ENCODE results near the gene CREBL2.
"Not testable (repeated sequence)": the region's sequence is repeated elsewhere in the genome, so short reads cannot be mapped to it uniquely, and the experiment has no call there.

CREBL2 gene, protein sequence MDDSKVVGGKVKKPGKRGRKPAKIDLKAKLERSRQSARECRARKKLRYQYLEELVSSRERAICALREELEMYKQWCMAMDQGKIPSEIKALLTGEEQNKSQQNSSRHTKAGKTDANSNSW

DNA sequence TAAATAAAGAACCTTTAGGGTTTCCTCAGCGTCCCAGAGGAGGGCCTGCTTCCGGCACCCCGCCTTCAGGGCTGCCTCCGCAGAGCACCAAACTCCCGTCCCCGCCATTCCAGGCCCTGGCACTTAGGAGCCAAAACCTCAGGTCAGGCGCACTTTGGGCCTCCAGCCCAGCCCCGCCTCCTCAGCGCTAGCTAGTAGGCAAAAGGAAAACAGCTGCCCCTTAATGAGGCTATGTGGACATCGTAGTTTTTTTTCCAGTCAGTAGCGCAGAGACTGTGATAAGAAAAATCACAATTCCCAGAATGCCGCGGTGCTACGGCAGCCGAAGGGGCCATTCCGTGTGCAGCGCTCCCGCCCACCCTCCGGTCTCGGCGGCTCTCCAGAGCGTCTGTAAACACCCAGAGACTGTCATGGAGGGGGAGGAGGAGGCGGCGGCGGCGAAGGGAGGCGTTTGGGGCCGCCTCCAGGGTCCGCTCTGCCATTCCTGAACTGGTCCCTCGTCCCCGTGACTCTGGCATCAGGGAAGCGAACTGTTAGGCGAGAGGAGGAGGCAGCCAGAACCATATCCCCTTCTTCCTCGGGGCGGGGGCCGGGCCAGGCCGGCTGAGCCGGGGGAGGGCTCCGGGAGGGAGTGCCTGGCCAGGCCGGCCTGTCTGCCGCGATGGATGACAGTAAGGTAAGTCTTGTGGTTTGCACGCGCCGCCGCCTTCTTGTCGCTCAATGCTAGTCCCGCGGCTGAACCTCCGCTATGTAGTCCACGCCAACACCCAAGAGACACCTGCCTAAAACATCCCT is at the start of gene CREBL2:
CREBL2 (plus strand) TSS at position 365 of the 795 bp plus-strand sequence; CDS start at position 662, 297 bp downstream.
- peak; percentile 94 for DNase-seq

DNA sequence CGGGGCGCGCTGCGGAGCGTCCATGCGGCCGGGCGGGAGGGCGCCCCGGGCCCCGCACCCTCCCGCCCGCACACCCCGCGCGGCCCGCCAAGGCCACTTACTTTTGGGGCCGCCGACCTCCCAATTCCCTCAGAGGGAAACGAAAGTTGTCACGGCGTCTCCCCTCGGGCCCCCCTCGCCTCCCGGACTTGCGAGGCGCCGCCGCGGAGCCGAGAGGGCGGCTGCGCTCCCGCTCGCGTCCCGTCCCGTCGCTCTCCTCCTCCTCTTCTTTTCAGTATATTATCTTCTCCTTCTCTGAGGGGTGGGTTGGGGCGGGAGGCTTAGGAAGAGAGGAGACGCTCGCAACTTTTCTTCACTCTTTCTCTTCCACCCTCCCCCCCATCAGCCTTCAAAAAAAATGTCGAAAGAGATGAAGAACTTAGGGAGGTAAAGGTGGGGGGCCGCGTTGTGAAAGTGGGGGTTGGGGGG is 49.6 kb upstream of the CREBL2 start:
- DNase-seq, result peak; percentile 70

DNA sequence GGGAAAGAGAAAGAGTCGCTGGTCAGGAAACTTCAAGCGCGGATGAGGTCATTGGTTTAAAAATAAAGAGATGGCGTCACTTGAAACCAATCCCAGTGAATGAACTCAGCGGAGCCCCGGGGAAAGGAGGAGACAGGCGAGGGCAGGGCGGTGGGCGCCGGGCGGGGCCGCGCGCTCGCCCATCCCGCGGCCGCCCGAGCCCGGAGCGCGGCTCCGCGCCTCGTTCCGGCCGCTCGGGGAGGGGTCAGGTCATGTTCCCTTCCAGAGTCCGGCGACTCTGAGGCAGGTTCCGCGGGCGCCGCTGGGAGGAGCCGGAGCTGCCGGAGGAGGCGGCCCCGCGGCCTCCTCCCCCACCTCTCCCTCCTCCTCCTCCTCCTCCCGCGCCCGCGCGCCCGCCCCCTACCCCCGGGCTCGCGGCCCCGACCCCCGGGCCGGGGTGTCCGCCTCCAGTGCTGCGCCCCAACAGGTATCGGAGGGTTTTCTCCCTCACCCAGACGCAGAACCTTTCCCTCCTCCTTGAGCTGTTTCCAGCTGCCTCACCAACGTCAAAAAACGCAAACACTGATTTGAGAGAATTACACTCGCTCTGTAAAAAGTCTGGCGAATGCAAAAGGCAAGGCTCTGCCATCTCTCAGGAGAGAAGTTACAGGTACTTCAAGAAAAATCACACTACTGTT is 49.0 kb upstream of the CREBL2 start, which contains the start of gene DUSP16:
DUSP16 (minus strand) TSS at position 279 of the 677 bp plus-strand sequence. CDS start 41,765 bp downstream, outside the sequence.
- DNase-seq, result peak; percentile 94

DNA sequence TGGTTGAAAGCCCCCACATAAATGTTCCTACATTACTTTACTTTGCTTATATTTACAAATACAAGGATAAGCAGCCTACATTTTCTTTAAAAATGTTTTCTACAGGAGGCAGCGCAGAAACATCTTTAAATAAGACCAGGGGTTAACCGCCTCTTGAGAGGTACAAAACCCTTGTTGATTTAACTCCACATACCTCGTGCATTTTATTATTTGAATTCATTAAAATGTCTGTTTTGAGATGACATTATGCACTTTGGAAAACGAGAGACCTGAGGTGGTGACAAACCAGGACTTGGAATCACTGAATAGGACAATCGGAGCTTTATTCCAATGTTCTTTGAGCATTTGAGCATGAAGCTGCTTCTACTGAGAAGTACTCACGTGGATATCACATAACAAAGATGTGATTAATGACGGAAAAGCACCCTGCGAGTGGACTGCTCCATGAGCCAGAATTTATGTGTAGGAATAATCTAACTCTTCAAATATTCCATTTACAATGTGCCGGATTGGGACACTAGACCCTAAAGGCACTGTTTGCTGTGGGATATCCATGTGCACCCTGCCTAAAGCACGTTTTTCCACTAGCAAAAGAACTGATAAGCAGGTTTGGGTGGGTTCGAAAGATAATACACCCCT is 48.3 kb upstream of the CREBL2 start:
- peak; percentile 12 for DNase-seq

DNA sequence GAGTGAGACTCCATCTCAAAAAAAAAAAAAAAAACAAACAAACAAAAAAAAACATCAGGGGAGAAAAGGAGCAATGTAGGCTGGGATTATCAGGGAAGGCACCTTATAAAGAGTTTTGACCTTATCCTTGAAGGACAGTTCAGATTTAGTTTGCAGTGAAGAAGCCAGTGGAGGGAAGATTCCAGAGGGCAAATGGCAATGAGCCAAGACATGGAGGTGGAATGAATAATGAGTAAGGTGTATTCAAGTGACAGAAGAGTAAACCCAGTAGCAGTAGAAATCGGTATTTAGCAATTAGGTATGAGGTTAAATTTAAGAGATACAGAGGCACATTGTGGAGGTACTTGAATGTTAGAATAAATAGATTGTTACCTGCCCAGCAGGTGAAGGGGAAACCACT is 46.8 kb upstream of the CREBL2 start:
- peak; percentile 12 for DNase-seq

DNA sequence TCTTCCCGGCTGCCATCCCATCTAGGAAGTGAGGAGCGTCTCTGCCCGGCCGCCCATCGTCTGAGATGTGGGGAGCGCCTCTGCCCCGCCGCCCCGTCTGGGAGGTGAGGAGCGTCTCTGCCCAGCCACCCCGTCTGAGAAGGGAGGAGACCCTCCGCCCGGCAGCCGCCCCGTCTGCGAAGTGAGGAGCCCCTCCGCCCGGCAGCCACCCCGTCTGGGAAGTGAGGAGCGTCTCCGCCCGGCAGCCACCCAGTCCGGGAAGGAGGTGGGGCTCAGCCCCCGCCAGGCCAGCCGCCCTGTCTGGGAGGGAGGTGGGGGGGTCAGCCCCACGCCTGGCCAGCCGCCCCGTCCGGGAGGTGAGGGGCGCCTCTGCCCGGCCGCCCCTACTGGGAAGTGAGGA is 45.7 kb upstream of the CREBL2 start:
- not testable (repeated sequence) for DNase-seq

DNA sequence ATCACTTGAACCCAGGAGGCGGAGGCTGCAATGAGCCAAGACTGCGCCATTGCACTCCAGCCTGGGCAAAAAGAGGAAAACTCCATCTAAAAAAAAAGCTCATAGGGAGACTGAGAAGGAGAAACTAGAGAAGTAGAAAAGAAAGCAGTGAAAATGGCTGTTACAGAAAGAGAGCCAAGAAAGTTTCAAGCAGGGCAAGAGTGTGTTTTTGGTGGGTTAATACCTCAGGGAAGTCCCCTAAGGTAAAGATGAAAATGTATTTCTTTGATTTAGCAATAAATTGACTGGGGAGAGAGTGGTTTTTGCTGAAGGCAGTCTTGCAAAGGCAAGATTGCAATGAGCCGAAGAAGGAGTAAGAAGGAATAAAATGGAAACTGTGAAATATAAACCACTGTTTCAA is 39.0 kb upstream of the CREBL2 start:
- DNase-seq, result no peak

DNA sequence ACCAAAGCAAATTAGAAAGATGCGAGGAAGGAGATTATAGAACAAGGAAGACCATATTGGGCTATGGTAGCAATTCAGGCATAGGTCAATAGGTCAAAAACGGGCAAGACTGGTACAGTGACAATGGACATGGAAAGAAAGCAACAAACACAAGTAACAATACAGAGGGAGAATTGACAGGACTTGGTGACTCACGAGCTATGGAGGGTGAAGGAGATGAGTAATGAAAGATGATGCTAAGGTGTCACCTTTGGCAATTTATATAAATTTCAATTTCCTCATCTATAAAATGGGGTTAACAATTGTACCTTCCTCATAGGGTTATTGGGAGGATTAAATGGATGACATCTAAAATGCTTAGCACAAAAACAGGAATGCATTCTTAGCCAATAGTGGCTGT is 33.9 kb upstream of the CREBL2 start:
- no peak for DNase-seq

DNA sequence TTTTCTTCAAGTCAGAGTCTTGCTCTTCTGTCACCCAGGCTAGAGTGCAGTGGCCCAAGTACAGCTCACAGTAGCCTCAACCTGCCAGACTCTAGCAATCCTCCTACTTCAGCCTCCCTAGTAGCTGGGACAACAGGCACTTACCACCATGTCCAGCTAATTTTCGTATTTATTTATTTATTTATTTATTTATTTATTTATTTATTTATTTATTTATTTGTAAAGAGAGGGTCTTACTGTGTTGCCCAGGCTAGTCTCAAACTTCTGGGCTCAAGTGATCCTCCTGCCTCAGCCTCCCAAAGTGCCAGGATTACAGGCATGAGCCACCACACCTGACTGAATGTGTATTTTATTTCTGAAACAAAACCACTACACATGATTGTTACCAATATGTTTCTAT is 31.0 kb upstream of the CREBL2 start:
- not testable (repeated sequence) for DNase-seq

DNA sequence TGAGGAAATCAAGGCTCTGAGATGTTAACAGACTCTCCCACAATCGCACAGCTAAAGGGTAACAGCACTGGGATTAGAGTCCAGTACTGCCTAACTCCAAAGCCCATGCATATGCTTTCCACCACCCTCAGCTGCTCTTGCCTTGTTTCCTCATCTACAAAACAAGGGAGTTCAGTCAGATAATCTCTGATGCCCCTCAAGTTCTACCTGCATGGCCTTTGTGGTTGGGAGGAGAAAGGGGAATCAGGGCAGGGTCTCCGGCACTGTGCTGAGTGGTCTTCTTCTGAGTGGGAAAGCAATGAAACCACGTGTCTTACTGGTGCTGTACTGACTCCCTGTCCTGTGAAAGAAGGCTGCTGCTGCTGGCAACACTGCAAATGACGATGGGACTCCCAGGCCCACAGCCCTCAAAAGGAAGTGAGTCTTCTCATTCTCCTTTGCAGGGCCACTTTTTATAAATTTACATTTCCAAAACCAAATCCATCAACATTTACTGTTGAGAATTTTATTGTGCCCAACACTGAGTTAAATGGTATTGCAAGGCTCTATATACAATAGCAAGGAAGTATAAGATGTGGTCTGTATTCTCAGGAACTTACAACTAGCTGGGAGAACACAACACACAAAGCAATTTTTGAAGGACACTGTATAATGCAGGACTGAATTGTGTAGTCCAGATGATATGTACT is 29.3 kb upstream of the CREBL2 start:
- DNase-seq, result no peak

DNA sequence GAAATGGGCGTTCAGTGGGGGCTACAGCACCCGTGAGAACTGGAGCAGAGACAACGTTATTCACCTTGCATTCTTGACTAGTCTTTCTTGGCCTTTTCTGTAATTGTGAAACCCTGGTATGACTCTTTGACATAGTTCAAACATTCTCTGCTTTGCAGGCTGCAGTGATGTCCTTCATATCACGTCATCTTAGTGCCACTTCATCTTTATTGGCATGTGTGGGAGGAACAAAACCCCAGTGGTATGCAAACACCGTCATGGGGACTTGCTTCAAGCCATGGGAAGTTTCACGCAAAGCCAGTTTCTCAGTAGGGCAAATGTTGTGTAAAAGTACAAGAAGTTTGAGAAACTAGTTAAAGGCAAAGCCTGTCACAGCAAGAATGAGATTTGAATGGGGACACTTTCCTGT is 28.8 kb upstream of the CREBL2 start:
- DNase-seq, result no peak

DNA sequence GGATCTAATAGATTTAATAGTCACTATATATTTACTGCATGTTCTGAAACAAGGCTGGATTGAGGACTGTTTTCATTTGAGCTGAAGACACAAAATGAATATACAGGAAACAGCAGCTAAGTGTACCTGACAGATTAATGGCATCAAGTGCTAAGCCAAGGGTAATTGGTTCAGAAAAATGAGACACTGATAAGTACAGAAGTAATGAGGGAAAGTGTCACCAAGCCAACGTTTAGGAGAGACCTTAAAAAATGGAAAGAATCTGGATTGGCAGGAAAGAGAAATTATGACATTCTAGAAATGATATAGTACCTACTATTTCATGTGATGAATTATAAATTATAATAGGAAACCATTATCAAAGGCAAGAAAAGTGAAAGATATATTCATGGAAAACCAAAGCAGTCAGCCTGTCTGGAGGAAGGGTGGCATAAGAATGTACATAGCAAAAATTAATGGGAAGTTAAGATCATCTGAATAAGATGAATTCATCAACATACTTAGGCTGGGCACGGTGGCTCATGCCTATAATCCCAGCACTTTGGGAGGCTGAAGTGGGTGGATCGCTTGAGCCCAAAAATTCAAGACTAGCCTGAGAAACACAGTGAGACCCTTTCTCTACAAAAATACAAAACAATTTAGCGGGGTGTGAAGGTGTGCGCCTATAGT is 28.0 kb upstream of the CREBL2 start:
- no peak for DNase-seq

DNA sequence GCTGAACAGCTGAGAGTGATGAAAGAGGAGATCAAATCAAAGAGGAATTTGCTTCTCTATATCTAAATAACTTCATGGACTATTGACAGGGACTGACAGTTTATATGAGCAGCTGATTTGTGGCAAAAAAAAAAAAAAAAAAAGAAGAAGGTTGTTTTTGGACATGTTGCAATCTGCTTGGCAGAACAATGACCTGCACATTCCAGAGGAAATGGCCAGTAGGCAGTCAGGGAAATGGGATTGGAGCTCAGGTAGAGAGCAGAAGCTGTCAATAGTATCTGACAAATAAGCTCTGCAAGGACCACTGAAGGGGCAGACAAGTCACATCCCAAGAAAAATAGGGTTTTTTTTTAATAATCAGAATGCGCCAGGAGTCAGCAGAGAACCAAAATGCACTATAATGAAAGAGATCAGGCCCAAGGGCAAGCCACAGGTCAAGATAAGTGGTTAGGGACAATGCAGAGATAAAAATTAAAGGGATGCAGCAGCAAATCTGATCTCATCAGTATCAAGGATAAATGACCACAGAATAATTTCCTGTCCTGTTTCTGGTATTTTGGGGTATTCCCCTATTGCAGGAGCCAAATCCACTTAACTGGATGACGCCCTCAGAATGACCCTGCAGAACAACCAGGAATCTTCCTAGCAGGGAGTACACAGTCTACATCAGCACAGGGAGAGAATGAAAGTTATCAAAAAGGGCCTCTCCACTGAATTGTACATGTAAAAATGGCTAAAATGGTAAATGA is 26.4 kb upstream of the CREBL2 start:
- no peak for DNase-seq

DNA sequence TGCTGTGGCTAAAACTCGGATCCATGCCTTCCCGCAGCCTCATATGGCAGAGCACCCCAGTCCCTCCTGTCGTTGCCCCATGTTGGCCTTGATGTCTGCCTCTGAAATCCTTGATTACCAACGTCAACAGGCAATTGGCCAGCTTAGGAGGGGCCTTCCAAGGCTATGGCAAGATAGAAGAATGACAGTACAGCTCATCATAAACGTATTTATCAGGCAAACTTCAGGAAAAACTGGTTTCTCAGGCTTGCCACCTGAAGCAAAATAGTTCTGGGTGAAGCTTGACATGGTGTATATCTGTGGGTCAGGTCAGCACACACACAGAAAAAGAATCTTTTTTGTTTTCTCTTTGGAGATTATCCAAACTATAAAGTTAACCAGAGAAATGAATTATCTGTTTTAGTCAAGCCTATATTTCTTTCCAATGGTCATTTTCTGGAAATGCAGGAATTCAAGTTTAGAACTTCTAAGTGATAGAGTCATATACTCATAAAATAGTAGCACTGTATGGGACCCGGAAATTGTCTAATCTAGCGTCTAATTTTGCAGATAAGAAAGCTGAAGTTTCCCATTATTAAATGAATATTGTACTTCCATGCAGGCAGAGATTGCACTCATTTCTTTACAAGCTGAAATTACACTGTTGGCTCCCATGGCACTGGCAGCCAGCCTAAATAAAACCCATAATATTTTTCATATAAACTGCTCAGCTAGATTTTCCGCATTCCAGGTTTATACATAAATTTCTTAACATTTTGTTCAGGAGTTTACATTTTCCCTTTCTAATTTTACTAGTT is 24.6 kb upstream of the CREBL2 start:
- no peak for DNase-seq

DNA sequence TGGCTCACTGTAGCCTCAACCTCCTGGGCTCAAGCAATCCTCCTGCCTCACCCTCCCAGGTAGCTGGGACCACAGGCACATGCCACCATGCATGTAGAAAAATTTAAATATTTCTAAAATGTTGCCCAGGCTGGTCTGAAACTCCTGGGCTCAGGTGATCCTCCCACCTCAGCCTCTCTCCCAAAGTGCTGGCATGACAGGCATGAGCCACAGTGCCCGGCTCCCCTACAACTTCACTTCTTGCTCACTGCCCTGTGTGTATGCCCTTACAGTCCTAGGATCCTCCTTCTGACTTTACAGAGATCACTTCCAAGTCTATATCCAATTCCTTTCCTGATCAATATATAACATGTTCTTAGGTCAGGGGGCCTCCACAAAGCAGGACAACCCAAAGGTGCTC is 23.8 kb upstream of the CREBL2 start:
- DNase-seq, result no peak

DNA sequence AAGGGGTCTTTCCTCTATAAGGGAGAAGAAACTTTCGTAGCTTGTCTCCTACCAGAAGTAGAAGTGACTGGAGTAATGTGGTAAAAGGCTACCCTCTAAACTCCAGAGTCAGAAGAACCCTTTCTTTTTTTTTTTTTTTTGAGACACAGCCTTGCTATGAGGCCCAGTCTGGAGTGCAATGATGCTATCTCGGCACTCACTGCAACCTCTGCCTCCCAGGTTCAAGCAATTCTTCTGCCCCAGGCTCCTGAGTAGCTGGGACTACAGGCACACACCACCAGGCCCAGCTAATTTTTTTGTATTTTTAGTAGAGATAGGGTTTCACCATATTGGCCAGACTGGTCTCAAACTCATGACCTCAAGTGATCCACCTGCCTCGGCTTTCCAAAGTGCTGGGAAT is 23.2 kb upstream of the CREBL2 start:
- DNase-seq, result not testable (repeated sequence)

DNA sequence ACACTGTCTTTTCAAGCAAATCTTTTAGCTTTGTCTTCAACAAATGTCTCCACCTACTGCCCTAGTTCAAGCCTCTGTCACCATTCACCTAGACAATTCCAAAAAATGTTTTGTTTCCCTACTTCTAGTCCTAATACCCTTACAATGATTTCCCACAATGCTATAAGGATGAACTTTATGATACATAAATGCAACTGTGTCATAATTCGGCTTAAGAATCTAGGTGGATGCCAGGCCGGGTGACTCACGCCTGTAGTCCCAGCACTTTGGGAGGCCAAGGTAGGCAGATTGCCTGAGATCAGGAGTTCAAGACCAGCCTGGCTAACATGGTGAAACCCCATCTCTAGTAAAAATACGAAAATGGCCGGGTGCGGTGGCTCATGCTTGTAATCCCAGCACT is 20.7 kb upstream of the CREBL2 start:
- DNase-seq, result no peak

DNA sequence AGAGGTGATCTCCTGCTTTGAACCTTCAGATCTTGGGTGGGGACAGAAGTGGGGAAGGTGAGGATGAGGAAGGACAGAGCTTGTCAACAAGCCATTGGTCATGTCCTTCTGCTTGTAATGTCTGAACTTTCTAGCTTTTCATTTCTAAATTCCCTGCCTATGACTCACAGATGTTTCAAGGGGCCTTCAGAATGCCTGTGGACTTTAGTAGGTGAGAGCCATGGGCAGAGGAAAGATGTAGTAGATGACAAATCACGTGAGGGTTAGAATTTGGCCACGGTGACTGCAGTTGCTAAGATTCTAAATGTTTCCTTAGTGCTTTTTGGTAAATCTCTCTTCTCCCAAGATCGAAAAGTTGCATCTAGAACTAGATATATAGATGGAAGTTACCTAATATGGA is 18.7 kb upstream of the CREBL2 start:
- DNase-seq, result no peak

DNA sequence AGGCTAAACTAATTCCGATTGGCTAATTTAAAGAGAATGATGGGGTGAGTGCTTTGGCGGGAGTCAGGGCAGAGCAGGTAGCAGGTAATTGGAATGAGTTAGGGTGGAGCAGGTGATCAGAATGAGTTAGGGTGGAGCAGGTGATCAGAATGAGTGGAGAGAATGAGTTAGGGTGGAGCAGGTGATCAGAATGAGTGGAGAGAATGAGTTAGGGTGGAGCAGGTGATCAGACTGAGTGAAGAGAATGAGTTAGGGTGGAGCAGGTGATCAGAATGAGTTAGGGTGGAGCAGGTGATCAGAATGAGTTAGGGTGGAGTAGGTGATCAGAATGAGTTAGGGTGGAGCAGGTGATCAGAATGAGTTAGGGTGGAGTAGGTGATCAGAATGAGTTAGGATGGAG is 15.7 kb upstream of the CREBL2 start:
- DNase-seq, result not testable (repeated sequence)

DNA sequence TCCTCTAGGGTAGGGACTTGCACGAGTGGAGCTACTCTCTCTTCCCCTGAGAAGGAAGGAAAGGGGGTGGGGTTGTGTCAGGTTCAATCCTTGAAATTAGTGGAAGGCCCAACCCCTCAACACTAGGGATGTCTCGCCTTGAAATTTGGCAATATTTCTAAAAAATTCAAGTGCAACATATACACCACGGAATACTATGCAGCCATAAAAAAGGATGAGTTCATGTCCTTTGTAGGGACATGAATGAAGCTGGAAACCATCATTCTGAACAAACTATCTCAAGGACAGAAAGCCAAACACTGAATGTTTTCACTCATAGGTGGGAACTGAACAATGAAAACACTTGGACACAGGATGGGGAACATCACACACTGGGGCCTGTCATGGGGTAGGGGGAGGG is 15.1 kb upstream of the CREBL2 start:
- not testable (repeated sequence) for DNase-seq

DNA sequence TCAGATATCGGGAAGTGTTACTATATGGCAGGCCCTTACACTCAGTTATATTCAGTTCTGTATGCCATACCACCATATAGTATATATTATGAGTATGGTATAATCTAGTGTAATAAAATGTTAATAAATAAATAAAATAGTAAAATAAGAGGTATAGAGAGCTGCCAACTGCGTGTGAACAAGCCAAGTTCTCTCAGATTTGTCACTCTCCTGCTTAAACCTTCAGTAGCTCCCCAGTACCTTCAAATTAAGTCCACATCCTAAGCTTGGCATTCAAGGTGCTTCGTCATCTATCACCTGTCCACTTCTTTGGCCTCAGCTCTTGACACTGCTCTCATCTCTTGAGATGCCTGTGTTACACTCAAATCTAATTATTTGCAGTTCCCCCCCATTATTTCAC is 12.8 kb upstream of the CREBL2 start:
- no peak for DNase-seq

Data from NCI-H69 (cell line).